Mucosa of descending colon (tissue), 3 donors: Measurements from ENCODE around the gene ATP5F1D. TPM values are rescaled to one million over a fixed set of nuclear protein-coding genes. Genes with fewer than 3 reads are reported as not detected.
A peak's percentile ranks its signal among the peaks of the same experiment; 100 is the strongest.
"Not testable (repeated sequence)": the region's sequence is repeated elsewhere in the genome, so short reads cannot be mapped to it uniquely, and the experiment has no call there.

ENCODE experiments used
- ATAC-seq: fragments of 200-7000 bp; cut with Tn5 transposase; one replicate; pipeline ENCODE4 v1.9.1; 2020; ENCODE audit warnings: mild to moderate bottlenecking, moderate library complexity
- DNase-seq, 3 donors: peaks; one replicate each; pipeline ENCODE4 v3.0.0-alpha.2; 2020
- H3K36me3 ChIP-seq: fragments of 200-600 bp; one replicate; pipeline ENCODE4 v1.8.0; 2021; ENCODE audit warnings: low read depth, mild to moderate bottlenecking
- H3K4me1 ChIP-seq: fragments of 200-600 bp; one replicate; pipeline ENCODE4 v1.8.0; 2021; ENCODE audit warnings: low read depth, mild to moderate bottlenecking
- H3K4me3 ChIP-seq: fragments of 200-600 bp; one replicate; pipeline ENCODE4 v1.8.0; 2021; ENCODE audit warnings: mild to moderate bottlenecking
- H3K9me3 ChIP-seq: fragments of 200-600 bp; one replicate; pipeline ENCODE4 v1.8.0; 2021; ENCODE audit warnings: mild to moderate bottlenecking
- CTCF ChIP-seq: fragments of 200-600 bp; IDR thresholded peaks from one replicate; pipeline ENCODE4 v1.8.0; 2022; ENCODE audit warnings: antibody characterized with exemption, mild to moderate bottlenecking
- intact Hi-C, 2 donors: fragments of 100-400 bp; cut with DNase I in 1 of 2; cut with micrococcal nuclease in 1 of 2; formaldehyde crosslinking; loops; one replicate each; pipeline versions ENCODE4 v1.11.0 to v1.11.1; 2022; cut with DNase I, micrococcal nuclease
- long read RNA-seq, 2 donors: library from polyadenylated mRNA; unstranded; transcript quantifications; one replicate each; pipeline ENCODE4 v2.0.0, GENCODE V29; 2019 to 2021
- total RNA-seq, 3 donors: library from RNA; stranded (reverse); fragmentation: NEBNext Ultra II Directional in 2 of 3; extraction: Animal tissue kit (Norgen Biotek cat#: 25700) in 2 of 3; gene quantifications; one replicate each; pipeline versions ENCODE4 v1.2.1 to v1.2.4, GENCODE V29; 2021 to 2023
- donor health status: DM: no; HTN: no; CAD: no; lungs with moderate emphysema.
- donor health status: DM: no; HTN: no; CAD: no.
- donor health status: DM: no; HTN: yes; CAD: no.

Gene ATP5F1D
- total RNA-seq, result 100 to 1,000 TPM; 302 to 391 (median 378) TPM
- long read RNA-seq, donor 1, transcript ATP5F1D-209 (3 exons, 343 nt), result minor isoform, 13 of 390 reads
- long read RNA-seq, donor 1, transcript ATP5F1D-202 (5 exons, 704 nt), result major isoform, 224 of 390 reads
- long read RNA-seq, donor 1, transcript ATP5F1D-205 (4 exons, 1,144 nt), result minor isoform, 14 of 390 reads
- long read RNA-seq, donor 1, transcript ATP5F1D-201 (4 exons, 997 nt), result minor isoform, 120 of 390 reads
- long read RNA-seq, donor 1, partial matches to known transcripts, result 1 of 390 reads
- long read RNA-seq, donor 1, other reads (novel, unspliced or antisense), result 11 of 390 reads
- long read RNA-seq, donor 2, transcript ATP5F1D-202 (5 exons, 704 nt), result major isoform, 370 of 474 reads
- long read RNA-seq, donor 2, transcript ATP5F1D-201 (4 exons, 997 nt), result minor isoform, 93 of 474 reads
- long read RNA-seq, donor 2, partial matches to known transcripts, result 4 of 474 reads
- long read RNA-seq, donor 2, other reads (novel, unspliced or antisense), result 5 of 474 reads

GRCh38 chr19:1241417-1242095, at the start of gene ATP5F1D:
TSS of gene ATP5F1D (plus strand) at chr19:1241751. CDS start at chr19:1241851, 100 bp downstream.
- intact Hi-C loops, result loop anchor here in 1 of 2 donors (2.0 kb wide), 1 partner anchor 25 kb away; no protein-coding TSS in a partner anchor
- H3K4me1 ChIP-seq, result peaks cover 55% of the 10 kb centered on the region
- ATAC-seq (peak; percentile 73), DNase-seq (peak; percentile 94 to 97 (median 96))
- TF ChIP-seq CTCF, result no peak
- no peaks in the 10 kb centered on the region for H3K9me3 ChIP-seq
- peak within 1 kb of the TSS; percentile 91 for H3K4me3 ChIP-seq
- H3K36me3 ChIP-seq, result no peaks in the 10 kb centered on the region

- Histone ChIP-seq H3K36me3 (no peaks in the 10 kb centered on the region), H3K4me1 (peaks cover 16% of the 10 kb centered on the region), H3K4me3 (no peak overlapping the region), H3K9me3 (no peaks in the 10 kb centered on the region)
- intact Hi-C loops, result loop anchor here in 1 of 2 donors (10.0 kb wide), 1 partner anchor 85 kb away; no protein-coding TSS in a partner anchor
- TF ChIP-seq CTCF, result no peak
- DNase-seq (no peak), ATAC-seq (no peak)
These were observed 42.0 kb upstream of the ATP5F1D start for GRCh38 chr19:1199531-1199930.

GRCh38 chr19:1200614-1201013, 40.9 kb upstream of the ATP5F1D start:
- H3K4me1 ChIP-seq, result peaks cover 26% of the 10 kb centered on the region
- H3K4me3 ChIP-seq, DNase-seq, intact Hi-C loops, H3K9me3 ChIP-seq, H3K36me3 ChIP-seq, ATAC-seq: not testable (repeated sequence)

- TF ChIP-seq CTCF, result no peak
- H3K4me1 ChIP-seq, result peaks cover 50% of the 10 kb centered on the region
- intact Hi-C loops, result no loop called here
- no peaks in the 10 kb centered on the region for H3K36me3 ChIP-seq
- H3K4me3 ChIP-seq, result peak within 1 kb of the TSS; percentile 67
- peak; percentile 87 for ATAC-seq
- no peaks in the 10 kb centered on the region for H3K9me3 ChIP-seq
- peak; percentile 98 to 100 (median 99) for DNase-seq
These were observed 36.1 kb upstream of the ATP5F1D start, which contains the start of gene STK11 for GRCh38 chr19:1205114-1206099. TSS of gene STK11 (plus strand) at chr19:1205778. CDS start at chr19:1206914, 1,136 bp downstream.

GRCh38 chr19:1206150-1206863, 35.2 kb upstream of the ATP5F1D start:
- H3K9me3 ChIP-seq, result no peaks in the 10 kb centered on the region
- DNase-seq, result peak in 1 of 3 donors; percentile 52
- ATAC-seq, result no peak
- no peaks in the 10 kb centered on the region for H3K36me3 ChIP-seq
- intact Hi-C loops, result no loop called here
- peak overlapping the region; percentile 67 for H3K4me3 ChIP-seq
- no peak for TF ChIP-seq CTCF
- H3K4me1 ChIP-seq, result peaks cover 59% of the 10 kb centered on the region
